ENCODE data around the gene TSC22D3. TPM values are rescaled to one million over a fixed set of nuclear protein-coding genes. Genes with fewer than 3 reads are reported as not detected.

TSC22D3 gene
- total RNA-seq, 2 donors from 2014 or later, result 144 to 147 TPM

DNA sequence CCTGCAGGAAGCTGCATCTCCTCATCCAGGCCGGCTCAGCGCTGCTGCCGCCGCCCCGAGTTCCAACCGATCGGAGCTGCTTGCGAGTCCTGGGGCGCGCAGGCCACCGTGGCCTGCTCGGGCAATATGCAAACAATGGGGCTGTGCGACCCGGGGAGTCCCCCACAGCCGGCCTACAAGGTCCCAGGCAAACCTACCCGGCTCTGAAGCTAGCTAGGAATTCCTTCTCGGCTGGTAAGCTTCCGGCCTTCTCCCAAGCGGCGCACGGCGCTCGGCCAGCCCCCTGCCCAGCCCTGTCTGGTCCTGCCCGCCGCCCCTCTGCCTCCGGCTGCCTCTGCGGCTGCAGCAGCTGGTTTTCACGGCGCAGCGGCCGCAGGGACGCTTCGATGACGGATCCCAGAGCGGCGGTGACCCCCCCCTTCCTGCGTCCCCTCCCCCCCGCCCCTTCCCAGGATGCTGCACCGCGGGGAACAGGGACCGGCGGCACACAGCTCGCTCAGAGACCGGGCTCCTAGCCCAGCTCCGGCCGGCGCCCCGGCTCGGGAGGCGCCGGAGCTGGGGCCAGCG lies 59.4 kb downstream of the TSC22D3 start:
- Histone ChIP-seq H3K27ac (peak overlapping the region; percentile 76 to 88 (median 86)), H3K27me3 (no peaks in the 10 kb centered on the region), H3K4me3 (peak overlapping the region; percentile 1 to 17), H3K36me3 (replicated peaks in 1 of 2; ENCODE audit: insufficient read depth in 1 of 2, low read depth in 2 of 2) (no peaks in the 10 kb centered on the region), H3K9me3 (no peaks in the 10 kb centered on the region), H3K4me1 (peaks cover 68% of the 10 kb centered on the region)
- intact Hi-C loops (cut with DNase I), result no loop called here
- WGBS, 2 donors, result 25% methylated on average over 15 of the region's 52 CpGs; no CpG with 5 or more reads in 1 of the 2 donors
- no peak for ATAC-seq
- TF ChIP-seq, protein P1, sequence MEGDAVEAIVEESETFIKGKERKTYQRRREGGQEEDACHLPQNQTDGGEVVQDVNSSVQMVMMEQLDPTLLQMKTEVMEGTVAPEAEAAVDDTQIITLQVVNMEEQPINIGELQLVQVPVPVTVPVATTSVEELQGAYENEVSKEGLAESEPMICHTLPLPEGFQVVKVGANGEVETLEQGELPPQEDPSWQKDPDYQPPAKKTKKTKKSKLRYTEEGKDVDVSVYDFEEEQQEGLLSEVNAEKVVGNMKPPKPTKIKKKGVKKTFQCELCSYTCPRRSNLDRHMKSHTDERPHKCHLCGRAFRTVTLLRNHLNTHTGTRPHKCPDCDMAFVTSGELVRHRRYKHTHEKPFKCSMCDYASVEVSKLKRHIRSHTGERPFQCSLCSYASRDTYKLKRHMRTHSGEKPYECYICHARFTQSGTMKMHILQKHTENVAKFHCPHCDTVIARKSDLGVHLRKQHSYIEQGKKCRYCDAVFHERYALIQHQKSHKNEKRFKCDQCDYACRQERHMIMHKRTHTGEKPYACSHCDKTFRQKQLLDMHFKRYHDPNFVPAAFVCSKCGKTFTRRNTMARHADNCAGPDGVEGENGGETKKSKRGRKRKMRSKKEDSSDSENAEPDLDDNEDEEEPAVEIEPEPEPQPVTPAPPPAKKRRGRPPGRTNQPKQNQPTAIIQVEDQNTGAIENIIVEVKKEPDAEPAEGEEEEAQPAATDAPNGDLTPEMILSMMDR (IDR thresholded peaks at IDR 0.05), result no peak
- TF ChIP-seq POLR2A (IDR thresholded peaks at IDR 0.05), result no peak
- no peak for DNase-seq

DNA sequence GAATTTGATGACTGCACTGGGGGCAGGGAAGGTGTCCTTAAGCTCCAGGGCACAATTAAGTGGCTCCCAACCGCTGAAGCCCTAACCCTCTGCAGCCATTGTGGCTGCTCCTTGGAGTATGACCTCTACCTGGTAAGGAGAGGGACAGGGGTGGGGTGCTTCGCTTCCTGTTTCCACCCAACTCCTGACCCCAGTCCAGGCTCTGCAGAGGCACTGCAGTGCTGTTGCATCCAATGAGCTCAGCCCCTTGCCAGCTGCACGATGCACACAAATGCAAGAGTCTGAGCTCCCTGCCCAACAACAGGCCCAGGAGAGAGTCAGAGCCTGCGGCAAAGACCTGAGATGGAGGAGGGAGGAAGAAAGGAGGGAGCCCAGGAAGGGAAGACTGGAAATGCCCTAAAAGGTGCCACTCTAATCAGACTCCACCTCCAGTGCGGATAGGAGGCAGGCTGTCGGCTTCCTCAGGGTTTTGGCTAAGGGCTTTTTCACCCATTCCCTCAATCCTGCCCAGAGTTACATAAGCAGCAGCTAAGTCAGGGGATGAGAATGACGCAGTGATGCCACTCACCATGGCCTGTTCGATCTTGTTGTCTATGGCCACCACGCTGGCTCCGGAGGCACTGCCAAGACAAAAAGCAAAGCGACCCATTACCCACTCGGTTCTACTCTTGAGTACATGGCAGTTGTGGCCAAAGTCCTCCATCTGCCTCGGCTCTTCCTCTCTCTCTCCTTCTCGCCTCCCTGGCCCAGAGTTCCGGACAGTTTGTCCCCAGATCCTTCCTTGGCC lies 60.1 kb downstream of the TSC22D3 start:
- Histone ChIP-seq H3K27me3 (no peaks in the 10 kb centered on the region), H3K4me3 (peak overlapping the region; percentile 1 to 17), H3K27ac (peak overlapping the region; percentile 76 to 88 (median 86)), H3K36me3 (replicated peaks in 1 of 2; ENCODE audit: insufficient read depth in 1 of 2, low read depth in 2 of 2) (no peaks in the 10 kb centered on the region), H3K9me3 (no peaks in the 10 kb centered on the region), H3K4me1 (peaks cover 68% of the 10 kb centered on the region)
- WGBS, 2 donors, result 22 to 62% methylated on average over 6 to 11 of the region's 15 CpGs
- TF ChIP-seq, protein P1 (IDR thresholded peaks at IDR 0.05), result no peak
- TF ChIP-seq POLR2A (IDR thresholded peaks at IDR 0.05), result peak in 2 of 3 donors; percentile 15 to 18
- ATAC-seq, result no peak
- DNase-seq, result no peak
- intact Hi-C loops (cut with DNase I), result no loop called here

DNA sequence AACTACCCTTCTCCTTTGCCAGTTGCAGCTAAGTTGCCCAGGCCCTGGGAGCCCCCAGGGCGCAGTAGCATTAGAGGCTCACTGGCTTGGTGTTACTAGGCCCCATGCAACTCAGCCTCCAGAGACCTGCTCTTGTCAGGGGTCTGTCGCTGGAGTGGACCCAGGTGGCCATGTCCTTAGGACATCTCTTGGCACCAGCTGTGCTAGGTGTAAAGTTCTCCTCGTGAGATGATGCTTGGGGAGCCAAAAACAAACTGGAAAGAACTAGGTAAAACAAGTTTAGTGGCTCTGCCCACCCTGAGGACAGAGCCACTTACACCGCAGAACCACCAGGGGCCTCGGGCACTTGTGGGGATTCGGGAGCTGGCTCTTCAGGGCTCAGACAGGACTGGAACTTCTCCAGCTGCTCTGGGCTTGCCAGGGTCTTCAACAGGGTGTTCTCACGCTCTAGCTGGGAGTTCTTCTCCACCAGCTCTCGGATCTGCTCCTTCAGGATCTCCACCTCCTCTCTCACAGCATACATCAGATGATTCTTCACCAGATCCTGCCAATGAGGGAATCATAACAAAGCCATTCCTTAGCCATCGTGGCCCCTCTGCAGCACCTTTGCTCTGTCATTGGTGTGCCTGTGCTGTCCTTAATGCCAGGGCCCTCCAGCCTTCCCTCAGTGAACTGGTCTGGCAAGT lies 61.2 kb downstream of the TSC22D3 start:
- WGBS, 2 donors, result 87% methylated on average over 7 of the region's 9 CpGs; no CpG with 5 or more reads in 1 of the 2 donors
- Histone ChIP-seq H3K4me3 (no peak overlapping the region), H3K4me1 (peaks cover 68% of the 10 kb centered on the region), H3K9me3 (no peaks in the 10 kb centered on the region), H3K27me3 (no peaks in the 10 kb centered on the region), H3K27ac (peak overlapping the region in 3 of 4 donors; percentile 76 to 88 (median 86)), H3K36me3 (replicated peaks in 1 of 2; ENCODE audit: insufficient read depth in 1 of 2, low read depth in 2 of 2) (no peaks in the 10 kb centered on the region)
- DNase-seq (no peak), ATAC-seq (no peak)
- no peak for TF ChIP-seq POLR2A (IDR thresholded peaks at IDR 0.05)
- TF ChIP-seq, protein P1 (IDR thresholded peaks at IDR 0.05), result no peak
- intact Hi-C loops (cut with DNase I), result no loop called here

DNA sequence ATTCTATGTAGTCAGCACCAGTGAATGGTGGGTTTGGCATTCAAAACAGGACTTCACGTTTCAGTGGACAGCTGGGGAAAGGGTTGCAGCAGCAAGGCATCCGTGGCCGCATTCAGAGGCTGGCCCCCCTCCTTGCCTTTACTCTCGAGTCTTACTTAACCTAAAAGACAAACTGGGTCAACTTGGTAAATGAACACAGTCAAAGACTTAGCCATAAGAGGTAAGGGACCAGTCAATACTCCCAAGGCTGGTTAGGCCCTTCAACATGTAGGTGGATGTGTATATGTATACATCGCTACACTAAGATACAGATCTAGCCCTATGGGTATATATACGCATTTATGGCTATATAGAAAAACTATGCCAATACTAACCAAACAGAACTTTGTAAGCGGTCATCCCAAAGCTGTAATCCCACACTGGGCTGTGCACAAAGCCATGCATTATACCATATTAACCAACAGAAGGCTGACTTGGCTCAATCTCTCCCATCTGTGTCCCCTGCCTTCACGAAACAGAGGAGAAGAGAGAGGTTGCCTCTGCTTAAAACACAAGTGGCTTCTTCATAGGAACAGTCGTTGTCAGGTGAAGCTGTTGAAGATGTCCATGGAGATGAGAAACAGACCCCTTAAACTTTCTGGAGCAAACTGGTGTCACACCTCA lies 61.9 kb downstream of the TSC22D3 start:
- Histone ChIP-seq H3K27ac (peak overlapping the region in 3 of 4 donors; percentile 76 to 88 (median 86)), H3K4me1 (peaks cover 61% of the 10 kb centered on the region), H3K36me3 (replicated peaks in 1 of 2; ENCODE audit: insufficient read depth in 1 of 2, low read depth in 2 of 2) (no peaks in the 10 kb centered on the region), H3K4me3 (no peak overlapping the region), H3K27me3 (no peaks in the 10 kb centered on the region), H3K9me3 (no peaks in the 10 kb centered on the region)
- ATAC-seq (no peak), DNase-seq (no peak)
- peak in 1 of 3 donors; percentile 1 for TF ChIP-seq POLR2A (IDR thresholded peaks at IDR 0.05)
- TF ChIP-seq, protein P1 (IDR thresholded peaks at IDR 0.05), result no peak
- intact Hi-C loops (cut with DNase I), result no loop called here
- 86 to 91% methylated on average over 8 to 9 of the region's 9 CpGs for WGBS, 2 donors
